ENCODE measurements around the gene HSPA1B. TPM values are rescaled to one million over a fixed set of nuclear protein-coding genes. Genes with fewer than 3 reads are reported as not detected.
"Not testable (repeated sequence)": the region's sequence is repeated elsewhere in the genome, so short reads cannot be mapped to it uniquely, and the experiment has no call there.

Gene HSPA1B
- total and polyA plus RNA-seq, 9 donors, result 42.7 to 101 (median 59.4) TPM

- H3K4me3 ChIP-seq (ENCODE audit: low read length); H3K27me3 ChIP-seq (ENCODE audit: control insufficient read depth, insufficient read depth, low read length); H3K9me3 ChIP-seq (replicated peaks; ENCODE audit: control insufficient read depth, low read depth, low read length); H3K27ac ChIP-seq (ENCODE audit: low read length); DNase-seq: not testable (repeated sequence)
- no CpG with 5 or more reads among the region's 9 CpGs for WGBS (ENCODE audit: insufficient coverage)
- Histone ChIP-seq H3K36me3 (ENCODE audit: control insufficient read depth, insufficient read depth, low read length) (peaks cover 53% of the 10 kb centered on the region), H3K4me1 (ENCODE audit: control insufficient read depth, insufficient read depth, low read length) (peaks cover 32% of the 10 kb centered on the region)
These were observed 10.6 kb downstream of the HSPA1B start for GRCh38 chr6:31838114-31838553.

DNA sequence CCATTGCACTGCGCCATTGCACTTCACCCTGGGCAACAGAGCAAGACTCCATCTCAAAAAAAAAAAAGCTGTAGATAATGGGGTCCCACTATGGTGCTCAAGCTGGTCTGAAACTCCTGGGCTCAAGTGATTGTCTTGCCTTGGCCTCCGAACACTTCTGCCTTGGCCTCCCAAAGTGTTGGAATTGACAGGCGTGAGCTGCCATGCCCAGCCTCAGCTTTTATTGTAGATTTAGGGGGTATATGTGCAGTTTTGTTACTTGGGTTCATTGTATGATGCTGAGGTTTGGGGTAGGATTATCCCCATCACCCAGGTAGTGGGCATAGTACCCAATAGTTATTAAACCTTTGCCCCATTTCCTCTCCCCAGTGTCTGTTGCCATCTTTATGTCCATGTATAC lies 11.4 kb downstream of the HSPA1B start:
- Histone ChIP-seq H3K27me3 (ENCODE audit: control insufficient read depth, insufficient read depth, low read length) (no peaks in the 10 kb centered on the region), H3K9me3 (replicated peaks; ENCODE audit: control insufficient read depth, low read depth, low read length) (no peaks in the 10 kb centered on the region), H3K4me3 (ENCODE audit: low read length) (no peak overlapping the region), H3K27ac (ENCODE audit: low read length) (no peak overlapping the region), H3K36me3 (ENCODE audit: control insufficient read depth, insufficient read depth, low read length) (peaks cover 53% of the 10 kb centered on the region), H3K4me1 (ENCODE audit: control insufficient read depth, insufficient read depth, low read length) (peaks cover 30% of the 10 kb centered on the region)
- WGBS (ENCODE audit: insufficient coverage), result 43% methylated on average over 1 of the region's 3 CpGs
- DNase-seq, result no peak

DNA sequence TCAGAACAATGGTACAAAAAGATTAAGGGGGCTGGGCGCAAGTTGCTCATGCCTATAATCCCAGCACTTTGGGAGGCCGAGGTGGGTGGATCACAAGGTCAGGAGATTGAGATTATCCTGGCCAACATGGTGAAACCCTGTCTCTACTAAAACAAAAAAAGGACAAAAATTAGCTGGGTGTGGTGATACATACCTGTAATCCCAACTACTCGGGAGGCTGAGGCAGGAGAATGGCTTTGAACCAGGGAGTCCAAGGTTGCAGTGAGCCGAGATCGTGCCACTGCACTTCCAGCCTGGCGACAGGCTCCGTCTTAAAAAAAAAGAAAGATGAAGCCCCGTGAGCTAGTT lies 12.2 kb downstream of the HSPA1B start:
- H3K4me3 ChIP-seq (ENCODE audit: low read length); DNase-seq; H3K27ac ChIP-seq (ENCODE audit: low read length); H3K27me3 ChIP-seq (ENCODE audit: control insufficient read depth, insufficient read depth, low read length); H3K9me3 ChIP-seq (replicated peaks; ENCODE audit: control insufficient read depth, low read depth, low read length): not testable (repeated sequence)
- 76% methylated on average over 5 of the region's 8 CpGs for WGBS (ENCODE audit: insufficient coverage)
- H3K36me3 ChIP-seq (ENCODE audit: control insufficient read depth, insufficient read depth, low read length), result peaks cover 53% of the 10 kb centered on the region
- H3K4me1 ChIP-seq (ENCODE audit: control insufficient read depth, insufficient read depth, low read length), result peaks cover 27% of the 10 kb centered on the region

DNA sequence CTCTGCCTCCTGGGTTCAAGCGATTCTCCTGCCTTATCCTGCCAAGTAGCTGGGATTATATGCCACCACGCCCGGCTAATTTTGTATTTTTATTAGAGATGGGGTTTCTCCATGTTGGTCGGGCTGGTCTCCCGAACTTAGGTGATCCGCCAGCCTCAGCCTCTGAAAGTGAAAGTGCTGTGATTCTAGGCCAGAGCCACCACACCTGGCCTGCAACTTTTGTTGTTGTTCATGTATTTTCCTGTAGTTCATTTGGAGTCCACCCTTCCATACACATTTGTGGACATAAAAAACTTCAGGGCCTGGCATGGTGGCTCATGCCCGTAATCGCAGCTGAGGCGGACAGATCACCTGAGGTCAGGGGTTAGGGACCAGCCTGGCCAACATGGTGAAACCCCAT lies 14.5 kb downstream of the HSPA1B start:
- no peak for DNase-seq
- Histone ChIP-seq H3K4me1 (ENCODE audit: control insufficient read depth, insufficient read depth, low read length) (peaks cover 10% of the 10 kb centered on the region), H3K9me3 (replicated peaks; ENCODE audit: control insufficient read depth, low read depth, low read length) (no peaks in the 10 kb centered on the region), H3K27me3 (ENCODE audit: control insufficient read depth, insufficient read depth, low read length) (no peaks in the 10 kb centered on the region), H3K4me3 (ENCODE audit: low read length) (no peak overlapping the region), H3K36me3 (ENCODE audit: control insufficient read depth, insufficient read depth, low read length) (peaks cover 41% of the 10 kb centered on the region), H3K27ac (ENCODE audit: low read length) (no peak overlapping the region)
- WGBS (ENCODE audit: insufficient coverage), result 94% methylated on average over 6 of the region's 9 CpGs

GRCh38 chr6:31844507-31844906 lies 17.0 kb downstream of the HSPA1B start:
- 100% methylated on average over 2 of the region's 3 CpGs for WGBS (ENCODE audit: insufficient coverage)

DNA sequence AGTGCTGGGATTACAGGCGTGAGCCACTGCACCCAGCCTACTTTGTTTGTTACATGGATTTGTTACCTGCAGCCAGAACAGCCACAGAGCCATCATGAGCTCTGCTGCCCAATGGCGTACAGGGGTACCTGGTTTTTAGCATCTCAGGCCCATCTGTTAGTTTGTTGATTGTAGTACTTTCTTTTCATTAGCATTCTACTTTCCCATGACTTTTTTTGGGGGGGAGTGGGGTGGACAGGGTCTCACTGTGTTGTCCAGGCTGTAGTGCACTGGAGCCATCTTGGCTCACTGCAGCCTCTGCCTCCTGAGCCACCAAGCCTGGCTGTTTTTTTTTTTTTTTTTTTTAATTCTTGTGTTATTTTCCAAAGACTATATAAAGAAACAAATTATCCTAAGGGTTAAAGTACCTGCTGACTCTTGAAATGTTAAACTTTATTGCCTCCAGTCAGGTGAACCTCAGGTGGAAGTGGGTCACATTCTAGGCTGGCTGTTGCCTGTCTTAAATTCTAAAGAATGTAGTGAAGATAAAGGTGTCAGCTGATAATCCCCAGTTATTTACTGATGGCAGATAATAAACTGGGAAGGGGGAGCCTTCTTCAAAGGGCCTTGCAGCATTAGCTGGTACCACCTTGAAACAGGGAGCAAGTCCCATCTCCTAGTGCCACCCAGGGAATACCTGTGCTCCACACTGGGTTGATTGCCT lies 19.9 kb downstream of the HSPA1B start:
- no peaks in the 10 kb centered on the region for H3K4me1 ChIP-seq (ENCODE audit: control insufficient read depth, insufficient read depth, low read length)
- 54% methylated on average over 1 of the region's 2 CpGs for WGBS (ENCODE audit: insufficient coverage)
- H3K36me3 ChIP-seq (ENCODE audit: control insufficient read depth, insufficient read depth, low read length), result no peaks in the 10 kb centered on the region
- no peaks in the 10 kb centered on the region for H3K9me3 ChIP-seq (replicated peaks; ENCODE audit: control insufficient read depth, low read depth, low read length)
- no peaks in the 10 kb centered on the region for H3K27me3 ChIP-seq (ENCODE audit: control insufficient read depth, insufficient read depth, low read length)
- no peak for DNase-seq
- H3K27ac ChIP-seq (ENCODE audit: low read length), result no peak overlapping the region
- no peak overlapping the region for H3K4me3 ChIP-seq (ENCODE audit: low read length)

More at GRCh38 chr6:31844507-31844906, 17.0 kb downstream of the HSPA1B start:
- DNase-seq, result no peak
- Histone ChIP-seq H3K36me3 (ENCODE audit: control insufficient read depth, insufficient read depth, low read length) (peaks cover 17% of the 10 kb centered on the region), H3K27me3 (ENCODE audit: control insufficient read depth, insufficient read depth, low read length) (no peaks in the 10 kb centered on the region), H3K9me3 (replicated peaks; ENCODE audit: control insufficient read depth, low read depth, low read length) (no peaks in the 10 kb centered on the region), H3K27ac (ENCODE audit: low read length) (no peak overlapping the region), H3K4me3 (ENCODE audit: low read length) (no peak overlapping the region), H3K4me1 (ENCODE audit: control insufficient read depth, insufficient read depth, low read length) (no peaks in the 10 kb centered on the region)

- DNase-seq, result no peak
- H3K4me3 ChIP-seq (ENCODE audit: low read length), result no peak overlapping the region
- no peaks in the 10 kb centered on the region for H3K4me1 ChIP-seq (ENCODE audit: control insufficient read depth, insufficient read depth, low read length)
- H3K27me3 ChIP-seq (ENCODE audit: control insufficient read depth, insufficient read depth, low read length), result no peaks in the 10 kb centered on the region
- no peaks in the 10 kb centered on the region for H3K9me3 ChIP-seq (replicated peaks; ENCODE audit: control insufficient read depth, low read depth, low read length)
- 90% methylated on average over 2 of the region's 2 CpGs for WGBS (ENCODE audit: insufficient coverage)
- H3K27ac ChIP-seq (ENCODE audit: low read length), result no peak overlapping the region
- H3K36me3 ChIP-seq (ENCODE audit: control insufficient read depth, insufficient read depth, low read length), result no peaks in the 10 kb centered on the region
These were observed 23.4 kb downstream of the HSPA1B start for GRCh38 chr6:31850765-31851484.

- no peak for DNase-seq
- H3K36me3 ChIP-seq (ENCODE audit: control insufficient read depth, insufficient read depth, low read length), result no peaks in the 10 kb centered on the region
- H3K27ac ChIP-seq (ENCODE audit: low read length), result no peak overlapping the region
- H3K9me3 ChIP-seq (replicated peaks; ENCODE audit: control insufficient read depth, low read depth, low read length), result no peaks in the 10 kb centered on the region
- no peaks in the 10 kb centered on the region for H3K4me1 ChIP-seq (ENCODE audit: control insufficient read depth, insufficient read depth, low read length)
- H3K27me3 ChIP-seq (ENCODE audit: control insufficient read depth, insufficient read depth, low read length), result no peaks in the 10 kb centered on the region
- 78% methylated on average over 1 of the region's 2 CpGs for WGBS (ENCODE audit: insufficient coverage)
- H3K4me3 ChIP-seq (ENCODE audit: low read length), result no peak overlapping the region
These were observed 23.9 kb downstream of the HSPA1B start for GRCh38 chr6:31851485-31851832.

GRCh38 chr6:31851980-31852718 lies 24.6 kb downstream of the HSPA1B start:
- H3K27ac ChIP-seq (ENCODE audit: low read length); H3K36me3 ChIP-seq (ENCODE audit: control insufficient read depth, insufficient read depth, low read length); H3K9me3 ChIP-seq (replicated peaks; ENCODE audit: control insufficient read depth, low read depth, low read length); H3K4me3 ChIP-seq (ENCODE audit: low read length); DNase-seq; H3K27me3 ChIP-seq (ENCODE audit: control insufficient read depth, insufficient read depth, low read length); H3K4me1 ChIP-seq (ENCODE audit: control insufficient read depth, insufficient read depth, low read length): not testable (repeated sequence)
- 81% methylated on average over 23 of the region's 35 CpGs for WGBS (ENCODE audit: insufficient coverage)

GRCh38 chr6:31857774-31858173 lies 30.2 kb downstream of the HSPA1B start:
- not testable (repeated sequence) for H3K4me3 ChIP-seq (ENCODE audit: low read length); H3K27me3 ChIP-seq (ENCODE audit: control insufficient read depth, insufficient read depth, low read length); H3K9me3 ChIP-seq (replicated peaks; ENCODE audit: control insufficient read depth, low read depth, low read length); H3K27ac ChIP-seq (ENCODE audit: low read length); DNase-seq; H3K4me1 ChIP-seq (ENCODE audit: control insufficient read depth, insufficient read depth, low read length)
- 78% methylated on average over 8 of the region's 8 CpGs for WGBS (ENCODE audit: insufficient coverage)
- peaks cover 34% of the 10 kb centered on the region for H3K36me3 ChIP-seq (ENCODE audit: control insufficient read depth, insufficient read depth, low read length)

All from muscle of leg (tissue), 11 donors.